Endometrium (tissue), 2 donors: ENCODE data around the gene RHOF.

Experiments
- FAIRE-seq: peaks from 2 replicates; lab custom pipeline; 2012; peaks lifted over from hg19 to GRCh38; lab: Jason Lieb, UNC
- donor health status: control.
- donor health status: control.

Gene RHOF

DNA sequence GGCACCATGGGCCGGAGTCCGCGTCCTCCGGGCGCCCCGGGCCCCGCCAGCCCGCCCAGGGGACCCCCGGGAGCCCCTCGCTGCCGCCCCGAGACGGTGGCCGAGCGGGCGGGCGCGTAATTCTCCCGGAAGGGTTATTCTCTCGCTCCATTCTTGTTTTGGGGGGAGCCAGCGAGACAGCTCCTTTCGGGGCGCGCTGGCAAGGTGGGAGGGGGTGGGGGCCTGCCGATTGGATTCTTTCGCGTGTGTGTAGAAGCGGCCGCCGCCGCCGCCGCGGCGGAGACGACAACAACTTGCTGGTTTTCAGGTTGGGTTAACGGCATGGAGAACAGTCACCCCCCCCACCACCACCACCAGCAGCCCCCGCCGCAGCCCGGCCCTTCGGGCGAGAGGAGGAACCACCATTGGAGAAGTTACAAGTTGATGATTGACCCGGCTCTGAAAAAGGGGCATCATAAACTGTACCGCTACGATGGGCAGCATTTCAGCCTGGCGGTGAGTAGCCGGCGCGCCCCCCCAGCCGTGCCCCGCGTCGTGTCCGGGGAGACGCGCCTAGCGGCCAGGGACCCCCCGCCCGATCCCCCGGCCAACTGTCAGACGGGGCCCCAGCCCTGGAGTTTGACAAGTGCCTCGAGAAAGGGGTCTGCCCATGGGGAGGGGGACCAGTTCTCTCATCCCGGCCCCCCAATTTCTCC, 11.1 kb upstream of the RHOF start:
- FAIRE-seq, result no peak

DNA sequence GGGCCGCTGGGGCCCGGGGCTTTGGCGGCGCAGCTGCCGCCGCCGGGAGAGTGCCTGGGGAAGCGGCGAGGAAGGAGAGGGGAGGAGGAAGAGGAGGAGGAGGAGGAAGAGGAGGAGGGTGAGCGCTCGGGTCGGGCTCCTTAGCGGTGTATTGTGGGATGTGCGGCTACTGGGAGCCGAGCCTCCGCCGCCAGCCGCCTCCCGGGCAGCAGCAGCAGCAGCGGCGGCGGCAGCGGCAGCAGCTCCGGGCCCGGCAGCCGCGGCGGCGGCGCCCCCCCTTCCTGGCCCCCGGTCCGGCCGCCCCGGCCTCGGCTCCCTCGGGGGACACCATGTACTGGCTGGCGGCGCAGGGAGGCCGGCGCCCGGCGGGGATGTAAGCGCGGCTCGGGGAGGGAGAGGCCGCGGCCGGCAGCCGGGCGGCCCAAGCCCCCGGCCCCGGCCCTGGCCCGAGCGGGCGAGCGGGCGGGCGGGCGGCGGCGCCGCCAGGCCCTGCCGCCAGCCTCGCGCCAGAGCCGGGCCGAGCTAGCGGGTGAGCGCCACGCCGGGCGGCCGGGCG, 10.5 kb upstream of the RHOF start, which contains the start of gene SETD1B:
TSS of gene SETD1B (plus strand) at position 149 of the 556 bp plus-strand sequence. CDS start 729 bp downstream, outside the sequence.
- no peak for FAIRE-seq

DNA sequence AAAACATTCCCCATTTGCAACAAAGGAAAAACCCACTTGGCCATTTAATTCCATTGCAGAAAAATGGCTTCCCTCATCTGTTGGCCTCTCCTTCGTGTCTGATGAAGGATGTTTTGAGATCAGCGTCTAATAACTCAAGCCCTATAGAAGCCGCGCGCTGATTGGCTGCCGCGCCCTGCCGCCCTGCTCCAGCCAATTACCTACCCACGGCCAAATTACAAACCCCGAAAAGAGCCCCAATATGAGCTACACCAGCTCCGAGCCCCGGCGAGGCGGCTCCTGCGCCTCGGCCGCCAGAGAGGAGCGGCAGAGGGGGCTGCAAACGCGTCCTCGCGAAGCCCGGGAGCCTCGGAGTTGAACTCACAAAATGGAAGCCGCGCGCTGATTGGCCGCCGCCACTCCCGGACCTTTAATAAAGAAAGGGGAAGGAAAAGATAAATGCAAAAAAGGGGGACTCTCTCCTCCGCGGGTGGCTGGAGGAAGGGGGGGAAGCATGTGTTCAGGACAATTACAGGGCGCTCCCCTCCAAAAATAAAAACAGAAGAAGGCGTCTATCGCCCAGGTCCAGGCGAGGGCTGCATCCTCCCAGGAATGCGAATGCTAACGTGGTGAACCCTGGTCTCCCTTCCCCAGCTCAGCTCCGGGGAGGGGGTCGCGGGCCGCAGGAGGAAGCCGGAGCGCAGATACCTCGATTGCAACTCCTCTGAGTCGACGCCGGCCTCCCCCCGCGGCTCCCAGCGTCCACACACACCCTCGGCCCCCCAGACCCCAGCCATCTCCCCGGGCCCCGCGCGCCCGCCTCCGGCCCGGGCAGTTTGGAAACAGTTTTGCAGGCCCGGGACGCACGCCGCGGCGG, 9.6 kb upstream of the RHOF start:
- peak; percentile 92 for FAIRE-seq

DNA sequence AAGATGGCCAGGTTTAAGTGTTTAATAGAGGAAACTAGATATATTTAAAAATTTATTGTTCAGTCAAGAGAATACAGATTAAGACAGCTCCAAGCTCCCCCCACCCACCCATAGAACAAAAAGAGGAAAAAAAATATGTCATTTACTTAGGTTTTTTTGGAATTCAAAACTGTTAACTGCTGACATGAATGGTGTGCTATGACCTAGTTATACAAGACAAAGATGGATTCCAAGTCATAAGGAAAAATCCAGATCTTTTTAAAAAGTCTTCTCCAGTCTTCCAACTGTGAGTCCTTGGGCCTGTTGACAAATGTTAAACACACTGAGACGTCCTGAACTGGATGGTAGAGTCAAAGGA, 9.0 kb upstream of the RHOF start:
- FAIRE-seq, result no peak

DNA sequence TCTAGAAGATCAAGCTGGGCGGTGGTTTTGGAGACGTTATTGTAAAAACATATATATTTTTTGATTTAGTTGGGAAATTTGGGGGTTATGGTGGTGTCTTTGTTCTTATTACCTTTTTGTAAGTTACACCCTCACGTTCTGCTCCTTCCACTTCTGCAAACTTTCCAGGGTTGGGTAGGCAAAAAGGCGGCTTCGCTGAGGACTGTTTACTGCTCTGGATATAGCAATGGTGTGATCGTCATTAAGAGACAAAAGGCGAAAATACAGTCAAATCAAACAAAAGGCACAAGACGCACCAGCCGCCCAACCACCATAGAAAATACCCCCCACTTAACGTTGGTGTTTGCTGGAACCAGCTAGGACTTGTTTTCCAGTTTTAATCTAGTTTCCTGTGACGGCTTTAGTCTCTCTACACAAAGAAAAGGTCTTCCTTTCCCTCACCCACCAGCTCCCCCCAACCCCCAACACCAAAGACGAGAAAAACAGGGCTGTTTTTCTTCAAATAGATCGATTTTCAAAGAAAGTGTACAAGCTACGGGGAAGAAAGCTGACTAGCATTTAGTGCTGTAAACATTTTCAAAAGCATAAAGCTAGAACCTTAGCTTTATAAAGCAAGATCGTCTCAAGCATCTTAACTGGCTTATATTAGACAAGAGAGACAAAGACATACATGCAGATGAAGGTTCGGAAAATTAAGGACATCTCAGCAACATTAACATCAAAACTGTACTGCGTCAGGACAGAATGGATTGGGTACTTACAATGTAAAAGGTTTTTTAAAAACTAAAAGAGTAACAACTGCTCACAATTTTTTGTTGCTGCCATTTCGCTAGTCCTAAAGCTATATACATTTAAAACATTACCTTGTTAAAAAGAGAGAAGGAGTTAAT, 8.4 kb upstream of the RHOF start:
- no peak for FAIRE-seq

DNA sequence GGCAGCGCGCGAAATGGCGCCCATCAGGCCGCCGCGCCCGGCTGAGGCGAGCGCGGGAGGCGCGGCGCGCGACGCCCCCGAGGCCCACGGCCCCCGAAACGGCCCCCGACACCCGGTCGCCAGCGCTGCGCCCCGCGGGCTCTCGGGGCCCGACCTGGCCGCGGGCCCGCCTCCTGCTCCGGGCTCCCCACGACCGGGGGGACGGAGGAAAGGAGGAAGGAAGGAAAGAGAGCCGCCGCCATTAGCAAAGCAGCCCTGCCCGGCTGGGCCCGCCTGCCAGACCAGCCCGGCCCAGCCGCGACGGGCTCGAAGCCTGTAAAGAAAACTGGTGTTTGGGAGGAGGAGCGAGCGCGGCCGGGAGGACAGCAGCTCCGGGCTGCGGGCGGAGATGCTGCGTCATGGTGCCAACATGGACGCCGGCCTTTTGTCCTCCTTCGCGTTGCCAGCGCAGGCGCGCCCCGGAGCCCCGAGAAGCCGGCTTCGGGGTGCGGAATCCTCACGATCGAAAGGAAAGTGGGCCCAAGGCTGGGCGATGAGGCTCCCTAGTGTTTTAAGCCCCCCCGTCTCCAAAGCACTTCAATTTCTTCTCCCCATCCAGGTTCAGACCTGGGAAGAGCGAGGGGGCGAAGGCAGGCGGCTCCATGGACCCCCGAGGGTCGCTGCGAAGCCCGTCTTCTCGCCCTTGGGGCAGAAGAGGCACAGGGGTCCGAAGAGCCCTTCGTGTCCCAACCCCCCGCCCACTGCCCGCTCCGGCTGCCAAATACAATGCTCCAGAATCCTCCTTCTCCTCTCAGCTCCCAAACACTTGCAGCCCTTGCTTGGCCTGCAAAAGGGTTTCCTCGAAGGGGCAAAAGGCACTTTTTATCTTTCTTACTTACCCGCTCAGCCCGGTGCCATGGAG, 7.5 kb upstream of the RHOF start:
- no peak for FAIRE-seq

DNA sequence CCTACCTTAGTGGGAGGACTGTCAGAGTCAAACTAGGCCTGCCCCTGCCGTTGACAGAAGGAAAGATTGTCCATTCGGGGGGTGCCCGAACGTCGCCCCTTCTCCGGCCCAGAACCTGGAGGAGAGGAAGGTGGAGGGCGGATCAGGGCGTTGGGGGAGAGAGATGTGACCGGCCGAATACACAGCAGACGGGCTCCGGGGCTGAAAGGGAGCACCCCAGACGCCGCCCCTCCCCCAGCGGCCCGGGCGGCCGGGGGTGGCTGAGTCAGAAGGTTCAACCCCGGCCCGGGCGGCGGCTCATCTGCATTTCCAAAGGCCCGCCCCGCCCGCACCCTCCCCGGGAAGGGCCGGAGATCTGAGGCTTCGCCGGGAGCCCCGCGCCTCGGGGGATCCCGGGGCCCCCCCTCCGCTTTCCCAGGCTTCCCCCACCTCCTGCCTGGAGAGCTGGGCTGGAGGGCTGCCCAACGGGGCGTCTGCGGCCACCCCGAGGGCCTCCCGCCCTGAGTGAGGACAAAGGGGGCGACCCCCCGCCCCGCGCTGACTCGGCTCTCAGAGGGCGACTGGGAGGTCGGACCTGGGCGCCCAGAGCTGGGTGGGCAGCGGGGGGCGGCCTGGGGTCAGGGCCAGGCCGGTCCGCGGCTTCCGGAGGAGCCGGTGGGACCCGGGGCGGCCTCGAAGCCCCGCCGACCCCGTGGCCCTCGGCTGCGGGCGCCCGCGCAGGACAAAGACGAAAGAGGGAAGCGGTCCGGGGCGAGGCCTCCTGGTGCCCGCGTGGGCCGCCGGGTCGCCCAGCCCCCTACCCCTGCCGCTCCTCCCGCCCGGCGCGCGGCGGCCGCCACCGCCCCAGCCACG, 6.6 kb upstream of the RHOF start:
- FAIRE-seq, result no peak

DNA sequence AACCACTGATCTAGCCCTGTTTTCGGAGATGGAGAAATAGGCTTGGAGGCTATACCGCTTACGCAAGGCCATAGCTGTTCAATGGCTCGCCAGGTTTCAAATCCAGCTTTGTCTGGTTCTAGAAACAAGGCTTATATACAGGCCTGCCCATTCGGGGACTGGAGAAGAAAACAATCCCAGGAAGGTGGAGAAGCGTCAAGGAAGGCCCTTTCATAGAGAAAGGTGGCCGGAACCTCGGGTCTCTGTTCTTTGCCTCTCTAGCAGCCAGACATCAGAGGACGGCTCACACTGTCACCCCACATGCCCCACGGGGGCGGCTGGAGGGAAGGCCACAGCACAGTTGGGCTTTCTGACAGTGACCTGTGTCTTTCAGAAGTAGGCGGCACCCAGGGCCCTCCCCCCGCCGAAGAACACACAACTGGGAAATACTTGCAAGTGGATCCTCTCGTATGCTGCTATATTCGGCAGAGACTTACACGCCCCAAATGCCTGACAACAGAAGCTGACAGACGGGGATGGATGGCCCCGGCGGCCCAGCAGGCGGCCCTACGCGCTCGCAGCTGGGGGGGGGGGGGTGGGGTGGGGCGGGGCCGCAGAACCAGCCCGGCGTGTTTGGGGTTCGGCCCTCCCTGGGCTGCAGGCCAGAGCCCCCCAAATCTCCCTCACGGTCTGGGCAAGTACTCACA, 5.8 kb upstream of the RHOF start:
- FAIRE-seq, result no peak

DNA sequence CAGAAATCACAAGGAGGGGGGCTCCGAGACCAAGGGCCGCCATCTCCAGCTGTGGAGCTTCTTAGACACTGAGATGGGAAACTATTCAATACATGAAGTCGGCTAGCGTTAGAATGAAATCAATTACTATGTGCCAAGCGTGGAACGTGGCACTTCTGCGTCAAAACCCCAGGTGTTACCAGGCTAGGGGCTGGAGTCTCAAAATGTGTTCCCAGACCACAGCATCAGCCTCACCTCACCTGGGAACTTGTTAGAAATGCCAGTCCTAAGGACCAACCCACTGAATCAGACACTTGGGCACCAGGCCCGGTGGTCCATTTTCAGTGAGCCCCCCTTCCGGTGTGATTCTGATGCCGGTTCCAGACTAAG, 5.3 kb upstream of the RHOF start:
- no peak for FAIRE-seq

DNA sequence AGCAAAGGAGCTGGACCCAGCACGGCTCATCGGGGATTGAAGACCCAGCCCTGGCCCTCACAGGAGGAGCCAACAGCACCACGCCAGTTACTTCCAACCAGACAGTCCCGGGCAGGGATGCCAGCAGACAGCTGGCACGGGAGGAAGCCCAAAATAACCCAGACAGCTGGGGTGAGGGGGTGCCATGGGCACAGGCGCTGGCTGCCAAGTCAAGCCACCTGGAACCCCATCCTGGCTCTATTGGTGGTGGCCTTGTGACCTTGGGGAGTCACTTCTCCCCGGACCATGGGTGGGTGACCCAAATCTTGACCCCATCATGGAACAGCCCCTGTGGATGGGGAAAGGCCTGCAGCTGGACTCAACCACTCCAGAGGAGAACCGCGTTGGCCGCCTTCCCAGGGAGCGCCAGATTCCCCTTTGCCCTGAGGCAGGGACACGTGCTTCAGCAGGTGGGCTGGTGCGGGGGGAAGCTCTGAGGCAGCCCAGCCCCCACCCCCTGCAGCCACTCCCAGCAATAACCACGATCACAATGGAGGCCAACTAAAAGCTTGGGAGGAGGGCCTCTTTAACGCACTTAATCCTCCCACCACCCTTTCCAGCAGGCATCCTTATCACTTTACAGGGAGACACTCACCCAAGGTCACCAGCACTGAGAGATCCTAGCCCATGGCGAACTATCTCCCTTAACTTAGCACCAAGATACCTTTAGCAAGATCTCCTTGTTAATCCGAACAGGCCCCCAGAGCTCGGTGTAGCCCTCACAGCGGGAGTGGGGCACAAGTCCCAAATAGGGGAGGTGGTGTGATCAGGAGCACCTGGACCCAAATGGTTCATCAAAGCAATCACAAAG, 4.7 kb upstream of the RHOF start:
- no peak for FAIRE-seq

DNA sequence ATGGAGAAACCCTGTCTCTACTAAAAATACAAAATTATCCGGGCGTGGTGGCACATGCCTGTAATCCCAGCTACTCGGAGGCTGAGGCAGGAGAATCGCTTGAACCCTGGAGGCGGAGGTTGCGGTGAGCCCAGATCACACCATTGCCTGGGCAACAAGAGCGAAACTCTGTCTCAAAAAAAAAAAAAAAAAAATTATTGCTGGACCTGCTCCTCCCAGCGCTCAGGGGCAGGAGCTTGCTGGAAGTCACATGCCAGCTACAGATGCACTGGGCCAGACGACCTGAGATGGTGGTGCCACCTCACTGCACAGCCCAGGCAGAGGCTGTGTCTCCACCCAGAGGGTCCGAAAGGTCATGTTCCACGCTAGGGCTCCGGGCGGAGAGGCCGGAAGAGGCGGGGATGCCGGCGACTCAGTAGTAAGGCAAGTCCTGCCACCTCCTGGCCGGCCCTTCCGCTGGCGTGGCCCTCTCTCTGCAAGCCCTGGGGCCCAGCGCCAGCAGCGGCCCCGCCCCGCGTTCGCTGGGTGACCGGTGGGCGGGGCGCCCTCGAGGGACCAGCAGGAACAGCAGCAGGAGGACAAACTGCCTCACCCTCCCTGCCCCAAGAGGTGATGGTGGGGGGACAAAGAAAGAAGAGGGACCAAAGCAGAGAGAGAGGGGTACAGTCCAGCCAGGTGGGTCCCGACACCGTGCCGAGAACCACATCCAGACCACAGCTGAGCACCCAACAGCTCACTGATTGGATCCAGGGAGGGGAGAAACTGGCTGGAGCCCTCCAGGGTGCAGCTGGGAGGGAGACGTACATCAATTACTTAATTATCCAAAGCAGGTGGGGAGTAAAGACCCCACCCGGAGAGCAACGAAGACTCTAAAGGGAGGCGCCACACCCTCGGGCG, 3.6 kb upstream of the RHOF start:
- no peak for FAIRE-seq

DNA sequence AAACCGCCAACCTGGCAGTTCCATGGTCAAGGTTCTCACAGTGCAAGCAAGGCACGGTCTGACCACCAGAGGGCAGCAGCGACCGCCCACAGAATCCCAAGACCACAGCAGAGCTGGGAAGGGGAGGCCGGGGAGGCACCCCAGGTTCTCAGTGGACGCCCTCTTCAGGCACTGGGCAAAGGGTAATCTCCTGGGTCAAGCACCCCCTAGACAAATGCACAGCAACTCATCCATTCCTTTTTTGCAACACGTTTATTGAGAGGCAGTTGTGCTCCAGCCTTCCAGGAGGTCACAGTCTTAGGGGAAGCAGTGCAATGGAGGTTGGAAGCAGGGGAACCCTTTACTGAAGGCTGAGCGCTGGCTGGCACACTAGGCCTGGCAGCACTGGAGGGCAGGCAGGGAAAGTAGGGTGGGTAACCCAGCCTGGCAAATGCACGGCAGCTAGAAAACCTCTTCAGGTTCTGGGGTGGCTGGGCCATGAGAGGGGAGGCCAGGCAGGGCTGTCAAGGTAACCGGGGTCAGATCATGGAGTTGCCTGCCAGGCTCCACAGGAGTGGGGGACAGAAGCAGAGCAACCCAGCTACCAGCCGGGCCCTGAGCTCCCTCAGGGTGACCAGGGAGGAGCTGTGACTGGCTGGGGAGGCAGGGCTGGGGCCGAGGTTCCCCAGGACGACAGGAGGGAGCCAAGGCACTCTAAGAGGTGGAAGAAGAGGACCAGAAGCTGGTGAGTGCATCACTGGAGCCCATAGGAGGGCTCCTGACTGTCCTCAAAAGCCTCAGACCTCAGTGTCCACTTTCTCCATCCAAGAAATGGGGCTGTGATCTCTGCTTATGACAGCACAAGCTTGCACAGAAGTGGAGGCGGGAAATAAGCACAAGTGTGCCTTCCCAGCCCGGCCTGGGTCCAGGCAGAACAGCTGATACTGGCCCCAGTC, 1.8 kb upstream of the RHOF start:
- FAIRE-seq, result no peak

DNA sequence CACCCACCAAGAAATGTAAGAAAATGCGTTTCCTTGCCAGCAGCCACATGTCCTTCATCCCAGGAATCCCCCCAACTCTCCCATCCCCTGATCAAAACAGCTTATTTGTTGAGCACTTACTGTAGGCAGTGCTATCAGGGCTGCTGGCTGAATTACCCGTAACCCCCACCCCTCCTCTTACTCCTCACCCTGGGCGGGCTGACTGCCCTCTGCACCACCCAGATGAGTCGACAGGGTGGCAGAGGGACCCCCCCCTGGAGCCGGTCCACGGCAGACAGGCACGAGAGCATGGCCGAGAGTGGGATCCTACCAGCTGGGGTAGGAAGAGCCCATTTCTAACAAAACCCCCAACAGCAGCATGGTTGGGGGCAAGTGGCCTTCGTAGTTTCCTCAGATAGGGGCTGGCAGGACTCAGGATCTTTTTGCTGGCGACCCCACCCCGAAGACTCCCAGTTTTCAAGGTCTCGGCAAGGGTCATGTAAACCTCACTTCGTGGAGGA, 1.1 kb upstream of the RHOF start:
- no peak for FAIRE-seq

DNA sequence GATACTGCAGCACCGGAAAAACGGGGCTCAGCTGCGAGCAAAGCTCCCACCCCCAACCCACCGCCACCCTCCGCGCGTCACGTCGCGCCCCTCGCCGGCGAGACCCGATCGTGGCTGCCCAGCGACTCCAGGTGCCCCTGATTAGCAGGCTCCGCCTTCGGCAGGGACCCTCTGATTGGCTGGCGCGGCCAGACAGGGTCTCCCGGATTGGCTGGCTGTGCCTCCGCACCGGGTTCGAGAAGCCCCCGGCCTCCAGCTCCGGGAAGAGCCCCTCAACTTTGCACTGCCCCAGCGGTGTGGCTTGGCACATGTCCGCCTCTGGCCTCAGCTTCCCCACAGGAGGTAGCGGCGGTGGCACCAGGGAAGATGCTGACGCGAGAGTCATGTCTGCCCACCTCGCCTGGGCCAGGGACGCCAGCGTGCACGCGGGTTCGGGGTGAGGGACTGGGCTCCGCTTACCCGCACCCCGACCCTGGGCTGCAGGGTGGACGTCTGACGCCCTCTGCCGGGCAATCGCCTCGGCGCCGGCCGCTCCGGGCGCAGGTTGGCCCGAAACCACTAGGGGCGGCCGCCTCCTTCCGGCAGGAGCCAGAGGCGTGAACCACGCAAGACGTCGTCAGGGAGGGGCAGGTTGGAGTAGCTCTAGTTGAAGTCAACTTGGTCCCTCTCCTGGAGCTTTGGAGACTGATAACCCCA, 498 bp upstream of the RHOF start:
- no peak for FAIRE-seq

DNA sequence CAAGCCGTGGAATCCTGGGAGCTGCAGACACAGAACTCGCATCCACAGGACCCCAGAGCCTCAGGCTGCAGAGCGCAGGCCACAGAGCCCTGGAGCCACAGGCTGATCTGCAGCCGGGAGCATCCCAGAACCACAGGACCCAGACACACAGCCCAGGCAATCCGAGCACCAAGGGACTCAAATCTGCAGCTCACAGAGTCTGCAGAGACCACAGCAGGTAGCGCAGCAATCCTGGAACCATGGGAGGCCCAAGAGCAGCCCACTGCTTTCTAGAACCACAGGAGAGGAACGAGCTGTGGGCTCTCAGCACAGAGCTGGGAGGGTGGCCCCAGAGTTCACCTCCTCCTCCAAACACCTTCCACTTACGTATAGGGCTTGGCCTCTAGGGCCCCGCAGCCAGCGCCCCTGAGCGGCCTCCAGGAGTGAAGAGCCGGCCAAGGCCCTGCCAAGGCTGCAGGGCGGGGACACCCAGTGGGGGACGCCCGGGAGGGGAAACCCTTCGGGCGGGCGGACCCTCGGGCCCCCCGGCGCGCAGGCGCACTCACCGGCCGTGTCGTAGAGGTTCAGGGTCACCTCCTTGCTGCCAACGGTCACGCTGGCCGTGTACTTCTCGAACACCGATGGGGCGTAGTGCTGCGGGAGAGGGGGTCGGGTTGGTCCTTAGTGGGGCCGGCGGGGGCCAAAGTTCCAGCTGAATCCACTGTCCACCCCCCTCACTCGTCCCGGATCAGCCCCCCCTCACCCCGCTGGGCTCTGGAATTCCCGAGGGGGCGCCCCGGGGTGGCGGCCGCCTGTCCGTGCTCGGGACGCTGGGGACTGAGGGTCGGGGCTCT, 665 bp downstream of the RHOF start:
- FAIRE-seq, result no peak
